DMS 273 (cell line): ENCODE data around the gene ALDOA.
"Not testable (repeated sequence)": the region's sequence is repeated elsewhere in the genome, so short reads cannot be mapped to it uniquely, and the experiment has no call there.

Experiments
- DNase-seq: peaks from one replicate; lab custom pipeline; 2025; ENCODE audit not compliant: unreplicated experiment; lab: John Stamatoyannopoulos, UW

ALDOA gene

DNA sequence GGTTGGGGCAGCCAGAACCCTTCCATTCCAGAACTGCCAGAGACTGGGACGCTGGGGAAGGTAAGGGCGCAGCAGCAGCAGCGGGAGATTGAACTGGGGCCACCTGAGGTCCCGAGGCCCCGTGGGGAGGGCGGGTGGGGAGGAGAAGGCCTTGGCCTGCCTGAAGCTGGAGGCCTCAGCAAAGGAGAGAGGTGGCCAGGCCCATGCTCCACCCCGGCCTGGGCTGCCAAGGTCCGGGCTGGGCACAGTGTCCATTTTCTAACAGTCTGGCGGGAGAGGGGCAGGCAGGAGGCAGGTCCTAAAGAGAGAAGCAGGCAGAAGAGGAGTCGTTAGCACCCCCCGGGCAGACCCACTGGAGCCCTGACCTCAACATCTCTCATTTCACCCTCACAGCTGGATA, 48.9 kb downstream of the ALDOA start:
- DNase-seq: no peak

GRCh38 chr16:30114833-30115232, 49.3 kb downstream of the ALDOA start:
- not testable (repeated sequence) for DNase-seq

DNA sequence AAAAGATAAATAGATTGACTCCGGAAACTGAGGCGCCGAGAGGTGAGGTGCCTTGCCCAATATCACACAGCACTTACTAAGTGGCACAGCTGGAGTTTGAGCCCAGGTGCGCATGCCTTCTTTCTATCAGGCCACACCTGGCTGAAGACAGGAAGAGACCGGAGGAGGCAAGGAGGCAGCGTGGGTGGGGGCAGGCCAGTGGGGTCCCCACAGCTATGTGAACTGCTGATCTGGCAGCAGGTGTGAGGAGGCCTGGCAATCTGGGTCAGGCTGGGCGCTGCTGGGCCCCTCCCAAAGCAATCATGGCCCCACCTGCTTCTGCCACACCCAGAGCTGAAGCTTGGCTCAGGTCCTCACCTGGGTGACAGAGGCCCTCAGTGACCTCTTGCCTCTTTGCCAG, 49.7 kb downstream of the ALDOA start:
- no peak for DNase-seq

GRCh38 chr16:30116291-30117207, 51.0 kb downstream of the ALDOA start:
- no peak for DNase-seq

GRCh38 chr16:30117768-30118167, 52.2 kb downstream of the ALDOA start:
- DNase-seq: no peak

DNA sequence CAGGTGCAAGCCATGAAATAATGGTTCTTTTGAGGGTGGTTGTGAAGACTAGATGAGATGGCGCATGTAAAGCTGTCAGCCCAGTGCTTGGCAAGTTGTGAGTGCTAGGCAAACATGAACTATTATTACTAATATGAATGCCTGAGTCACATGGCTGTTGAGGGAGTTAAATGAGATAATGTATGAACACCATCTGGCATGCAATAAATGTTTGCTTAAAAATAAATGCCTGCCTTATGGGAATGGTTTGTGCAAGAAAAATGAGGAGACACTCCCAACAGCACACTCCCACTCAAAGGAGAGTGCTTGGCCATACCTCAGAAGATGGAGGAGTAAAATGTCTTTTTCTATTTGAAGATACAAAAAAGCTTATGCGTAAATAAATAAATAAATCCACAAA, 53.9 kb downstream of the ALDOA start:
- DNase-seq: peak; percentile 31
